Daoy (cell line): ENCODE data around the gene SLC13A3. TPM values are rescaled to one million over a fixed set of nuclear protein-coding genes. Genes with fewer than 3 reads are reported as not detected.

Source experiments
- DNase-seq: peaks from one replicate; pipeline ENCODE4 v3.0.0-alpha.2; 2015; ENCODE audit warnings: low read depth
- total RNA-seq: library from RNA; depleted of rRNA; stranded (reverse); fragments of >200 nt; shearing (Covaris generic); gene quantifications from 2 replicates; pipeline ENCODE4 v1.2.3, GENCODE V29; 2014

The SLC13A3 gene
- total RNA-seq, 1 experiment from 2014 or later: 0.11 TPM

- peak; percentile 94 for DNase-seq
Measured at GRCh38 chr20:46558511-46558959, 92.7 kb downstream of the SLC13A3 start.

DNA sequence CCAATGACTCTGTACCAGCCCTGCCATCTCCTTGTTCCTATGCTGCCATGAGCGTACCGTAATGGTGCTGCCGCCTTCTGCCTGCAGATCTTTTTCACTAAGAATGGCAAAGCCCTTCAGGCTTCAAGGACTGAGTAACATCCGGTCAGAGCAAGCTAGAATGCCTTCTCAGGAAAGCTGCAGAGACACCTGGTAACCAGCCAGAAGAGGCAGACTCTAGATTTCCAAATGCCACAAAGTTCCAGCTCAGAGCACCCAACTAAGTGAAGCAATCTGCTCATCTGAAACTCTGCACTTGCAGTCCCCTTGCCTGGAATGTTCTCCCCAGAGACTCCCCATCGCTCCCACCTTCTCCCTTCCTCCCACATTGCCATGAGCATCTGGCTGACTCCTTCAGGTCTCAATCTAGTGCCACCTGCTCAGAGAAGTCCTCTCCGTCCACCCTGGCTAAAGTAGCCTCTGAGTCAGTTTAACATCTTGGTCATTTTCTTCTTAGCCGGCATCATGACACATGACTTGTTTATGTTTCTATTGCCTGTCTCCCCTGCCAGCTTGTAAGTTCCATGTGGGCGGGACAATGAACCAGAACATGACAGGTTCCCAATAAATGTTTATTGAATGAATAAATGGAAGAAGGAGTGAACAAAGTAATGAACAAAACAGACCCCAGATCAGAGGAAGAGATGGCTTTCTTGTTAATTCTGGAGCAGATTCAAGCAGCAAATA is 93.9 kb downstream of the SLC13A3 start:
- DNase-seq: peak; percentile 39

DNA sequence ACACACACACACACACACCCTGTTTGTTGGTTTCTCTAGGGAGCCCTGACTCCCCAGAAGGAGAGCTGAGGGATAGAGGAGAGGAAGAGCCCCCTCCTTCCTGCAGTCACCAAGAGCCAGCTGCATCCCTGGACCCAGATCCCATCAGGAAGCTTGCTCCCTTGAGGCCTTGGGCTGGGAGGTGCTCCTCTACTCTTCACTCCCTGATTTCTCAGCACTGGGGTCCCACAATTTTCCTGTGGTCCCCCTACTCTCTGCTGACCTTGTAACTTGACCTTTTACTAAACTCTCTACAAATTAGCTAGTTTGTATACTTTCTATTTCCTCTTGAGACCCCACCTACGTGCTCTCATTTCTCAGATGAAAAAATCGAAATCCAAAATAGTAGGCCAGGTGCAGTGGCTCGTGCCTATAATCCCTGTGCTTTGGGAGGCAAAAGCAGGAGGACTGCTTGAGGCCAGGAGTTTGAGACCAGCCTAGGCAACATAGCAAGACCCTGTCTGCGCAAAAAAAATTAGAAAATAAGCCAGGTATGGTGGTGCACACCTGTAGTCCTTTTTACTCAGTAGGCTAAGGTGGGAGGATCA is 95.8 kb downstream of the SLC13A3 start:
- DNase-seq: no peak

GRCh38 chr20:46554828-46555227 is 96.4 kb downstream of the SLC13A3 start:
- no peak for DNase-seq

- no peak for DNase-seq
Measured at GRCh38 chr20:46553926-46554325, 97.3 kb downstream of the SLC13A3 start.

DNA sequence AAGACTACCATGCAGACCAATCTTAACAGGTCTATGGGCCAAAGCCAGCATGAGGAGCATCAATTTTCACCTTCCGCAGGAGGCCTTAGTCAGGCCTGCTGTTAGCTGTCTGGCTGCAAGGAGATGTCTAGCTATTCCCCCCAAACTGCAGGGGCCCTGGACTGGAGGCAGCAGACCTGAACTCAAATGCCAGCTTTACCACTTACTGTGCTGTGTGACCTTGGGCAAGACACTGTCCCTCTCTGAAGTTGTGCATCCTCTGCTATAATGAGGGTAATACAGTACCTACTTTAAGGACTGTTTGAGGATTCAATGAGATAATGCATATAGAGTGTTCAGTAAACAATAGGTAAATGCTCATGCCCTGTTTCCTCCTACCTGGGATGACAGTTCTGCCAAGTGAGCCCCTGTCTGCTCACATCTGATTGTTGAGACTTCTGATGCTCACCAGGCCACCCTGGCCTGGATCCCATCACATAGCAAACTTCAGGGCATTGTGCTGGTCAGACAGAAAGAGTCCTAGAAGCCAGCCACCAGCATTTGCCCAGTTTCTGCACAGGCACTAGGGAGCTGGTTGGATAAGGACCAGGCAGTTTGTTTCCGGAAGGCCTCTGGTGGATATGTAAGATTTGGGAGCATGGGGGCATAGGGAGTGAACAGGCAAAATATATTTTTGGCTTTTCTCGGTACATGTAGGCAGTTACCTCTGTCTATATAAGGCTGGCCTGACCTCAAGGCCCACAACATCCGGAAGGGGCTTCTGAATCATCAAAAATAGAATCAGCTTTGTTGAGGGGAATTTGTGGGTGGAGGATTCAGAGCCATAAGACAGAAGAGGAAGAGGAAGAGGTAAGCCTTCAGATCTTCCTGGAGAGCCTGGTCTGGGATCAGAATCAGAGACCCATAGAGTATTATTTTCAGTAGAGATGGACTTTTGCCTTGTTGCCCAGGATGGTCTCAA is 98.5 kb downstream of the SLC13A3 start:
- peak; percentile 31 for DNase-seq

- no peak for DNase-seq
Measured at GRCh38 chr20:46551522-46552381, 99.5 kb downstream of the SLC13A3 start.

- DNase-seq: no peak
Measured at GRCh38 chr20:46550461-46550860, 100.8 kb downstream of the SLC13A3 start, which contains the start of gene OCSTAMP. OCSTAMP (minus strand) TSS chr20:46550654; CDS start chr20:46550560, 94 bp downstream.

DNA sequence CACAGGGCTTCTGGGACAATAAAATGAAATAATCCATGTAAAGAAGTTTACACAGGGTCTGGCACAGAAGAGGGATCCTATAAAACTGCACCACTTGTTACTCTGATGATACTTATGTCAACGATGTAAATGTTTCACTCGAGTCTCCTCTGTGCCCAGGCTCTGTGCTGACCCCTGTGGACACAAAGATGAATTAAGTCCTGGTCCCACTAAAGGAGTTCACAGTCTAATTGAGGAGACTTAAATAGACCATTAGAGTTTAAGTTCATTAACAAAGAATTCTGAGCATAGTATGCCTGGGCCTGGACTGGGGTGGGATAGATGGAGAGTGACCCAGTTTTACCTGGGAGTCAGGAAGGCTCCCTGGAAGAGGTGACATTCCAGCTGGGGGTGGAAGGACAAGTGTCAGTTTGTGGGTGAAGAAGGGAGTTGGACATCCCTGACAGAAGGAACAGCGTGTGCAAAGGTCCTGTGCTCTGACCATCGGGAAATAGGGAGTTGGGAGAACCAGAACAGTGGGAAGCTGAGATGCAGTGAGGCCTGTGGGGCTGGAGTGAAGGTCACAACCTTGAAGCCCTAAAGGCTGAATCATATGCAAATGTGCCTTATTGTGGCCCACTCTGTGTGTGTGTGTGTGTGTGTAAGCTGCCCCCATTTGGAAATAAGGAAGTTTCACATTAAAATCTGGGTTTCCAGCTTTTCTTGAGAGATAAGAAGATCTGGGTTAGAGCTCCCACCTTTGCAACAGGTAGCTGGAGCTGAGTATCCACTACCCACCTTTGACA is 101.9 kb downstream of the SLC13A3 start:
- no peak for DNase-seq

DNA sequence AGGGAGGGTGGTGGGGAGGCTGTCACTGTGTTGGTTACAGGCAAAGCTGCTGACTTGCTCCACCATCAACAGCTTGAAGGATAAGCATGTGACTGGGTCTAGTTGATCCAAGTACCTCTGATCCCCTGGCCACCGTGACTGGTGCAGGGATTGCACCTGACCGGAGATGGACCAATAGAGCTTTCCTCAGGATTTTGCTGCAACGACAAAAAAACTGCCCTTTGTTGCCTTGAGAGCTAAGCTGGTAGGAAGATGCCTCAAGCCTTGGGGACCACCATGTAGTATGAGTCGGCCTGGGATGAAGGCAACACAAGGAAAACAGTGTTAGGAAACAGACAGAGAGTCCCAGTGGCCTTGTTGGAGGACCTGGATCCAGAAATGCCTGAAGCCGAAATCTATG is 102.6 kb downstream of the SLC13A3 start:
- no peak for DNase-seq

GRCh38 chr20:46547995-46548394 is 103.3 kb downstream of the SLC13A3 start:
- no peak for DNase-seq

- DNase-seq: no peak
Measured at GRCh38 chr20:46546936-46547335, 104.3 kb downstream of the SLC13A3 start.

GRCh38 chr20:46546298-46546697 is 105.0 kb downstream of the SLC13A3 start:
- no peak for DNase-seq

DNA sequence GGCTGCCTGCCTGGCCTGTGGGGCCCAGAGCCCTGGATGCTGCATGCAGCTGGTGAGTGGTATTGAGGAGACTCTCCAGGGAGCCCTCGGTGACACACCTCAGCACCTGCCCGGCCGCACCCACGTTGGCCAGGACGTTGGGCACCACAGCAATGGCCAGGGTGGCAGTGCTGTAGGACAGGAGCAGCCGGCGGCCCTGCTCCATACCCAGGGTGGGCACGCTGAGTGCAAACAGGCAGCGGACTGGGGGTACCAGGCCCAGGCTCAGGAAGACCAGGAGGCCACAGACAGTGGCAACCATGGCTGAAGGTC is 105.5 kb downstream of the SLC13A3 start:
- DNase-seq: no peak

DNA sequence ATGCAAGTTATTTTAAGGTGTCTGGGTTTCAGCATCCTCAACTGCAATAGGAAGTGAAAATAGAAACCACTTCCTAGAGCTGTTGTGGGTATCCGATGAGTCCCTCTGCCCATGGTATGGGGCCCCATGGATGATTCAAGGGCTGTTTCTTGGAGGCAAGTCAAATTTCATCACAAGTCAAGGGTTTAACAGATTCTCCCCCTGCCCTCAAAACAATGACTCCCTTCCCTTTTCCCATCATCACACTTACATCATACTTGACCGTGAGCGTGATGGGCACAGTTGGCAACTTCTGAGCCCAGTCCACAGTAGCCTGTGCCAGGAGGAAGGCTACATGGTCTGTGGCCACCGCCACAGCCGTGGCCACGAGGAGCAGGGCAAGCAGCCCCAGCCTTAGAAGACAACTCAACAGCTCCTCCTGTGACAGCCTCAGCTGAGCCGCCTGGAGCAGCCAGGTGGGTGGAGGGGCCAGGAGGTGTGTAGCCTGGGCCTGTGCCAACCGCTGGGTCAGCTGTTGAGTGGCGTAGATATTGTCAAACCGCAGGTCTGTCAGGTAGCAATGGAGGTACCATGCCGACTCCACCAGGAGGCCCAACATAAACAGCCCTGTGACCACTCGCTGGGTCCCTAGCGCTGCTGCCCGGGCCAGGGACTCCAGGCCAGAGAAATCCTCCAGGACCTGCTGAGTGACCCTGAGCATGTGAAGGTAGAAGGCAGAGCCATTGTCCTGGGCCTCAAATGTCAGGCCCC is 106.0 kb downstream of the SLC13A3 start:
- peak; percentile 19 for DNase-seq

DNA sequence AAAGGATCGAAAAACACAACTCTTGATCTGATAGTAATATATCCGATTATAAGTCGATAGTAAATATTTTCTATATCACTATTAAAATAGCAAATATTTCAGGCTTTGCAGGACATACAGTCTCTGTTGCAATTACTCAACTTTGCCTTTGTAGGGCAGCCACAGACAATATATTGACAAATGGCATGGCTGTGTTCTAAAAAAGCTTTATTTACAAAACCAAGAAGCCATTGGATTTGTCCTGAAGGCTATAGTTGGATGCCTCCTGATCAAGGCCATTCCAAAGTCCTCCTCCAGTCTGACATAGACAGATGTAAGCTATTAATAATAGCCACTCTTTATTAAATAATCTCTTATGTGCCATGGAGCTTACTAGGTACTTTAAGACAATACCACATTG is 106.7 kb downstream of the SLC13A3 start:
- DNase-seq: no peak

DNA sequence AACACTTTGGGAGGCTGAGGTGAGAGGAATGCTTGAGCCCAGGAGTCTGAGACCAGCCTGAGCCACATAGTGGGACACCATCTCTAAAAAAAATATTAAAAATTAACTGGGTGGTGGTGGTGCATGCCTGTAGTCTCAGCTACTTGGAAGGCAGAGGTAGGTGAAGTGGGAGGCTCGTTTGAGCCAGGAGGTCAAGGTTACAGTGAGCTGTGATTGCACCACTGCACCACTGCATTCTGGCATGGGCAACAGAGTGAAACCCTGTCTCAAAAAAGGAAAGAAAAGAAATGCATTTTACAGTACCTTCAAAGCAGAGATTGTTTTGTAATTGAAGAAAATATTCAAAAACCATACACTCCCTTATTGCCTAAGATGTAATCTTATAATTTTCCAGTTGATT is 107.3 kb downstream of the SLC13A3 start:
- no peak for DNase-seq

- no peak for DNase-seq
Measured at GRCh38 chr20:46543033-46543432, 108.2 kb downstream of the SLC13A3 start.

- DNase-seq: no peak
Measured at GRCh38 chr20:46541229-46541935, 109.9 kb downstream of the SLC13A3 start.
